GM18909 (cell line): ENCODE data around the gene DSG1.
"Not testable (repeated sequence)": the region's sequence is repeated elsewhere in the genome, so short reads cannot be mapped to it uniquely, and the experiment has no call there.

Experiments used
- ATAC-seq: cut with Tn5 transposase; IDR thresholded peaks from one replicate; pipeline ENCODE4 v1.9.1; 2021; ENCODE audit warnings: mild to moderate bottlenecking; ENCODE audit not compliant: unreplicated experiment, poor library complexity

Gene DSG1

GRCh38 chr18:31317860-31318259, at the start of gene DSG1:
Gene DSG1 (plus strand): TSS chr18:31318160. CDS start chr18:31318301, 141 bp downstream.
- ATAC-seq: no peak

- ATAC-seq: no peak
Observed at GRCh38 chr18:31268985-31269406, 49.0 kb upstream of the DSG1 start.

- ATAC-seq: no peak
Observed at GRCh38 chr18:31269566-31269965, 48.4 kb upstream of the DSG1 start.

GRCh38 chr18:31270578-31270977, 47.4 kb upstream of the DSG1 start:
- no peak for ATAC-seq

- no peak for ATAC-seq
Observed at GRCh38 chr18:31273812-31274527, 44.0 kb upstream of the DSG1 start.

- no peak for ATAC-seq
Observed at GRCh38 chr18:31274931-31275330, 43.0 kb upstream of the DSG1 start.

GRCh38 chr18:31275722-31276463, 42.1 kb upstream of the DSG1 start:
- no peak for ATAC-seq

GRCh38 chr18:31278609-31279071, 39.3 kb upstream of the DSG1 start:
- ATAC-seq: no peak

GRCh38 chr18:31280502-31280901, 37.5 kb upstream of the DSG1 start:
- ATAC-seq: no peak

GRCh38 chr18:31281437-31281836, 36.5 kb upstream of the DSG1 start:
- ATAC-seq: no peak

- not testable (repeated sequence) for ATAC-seq
Observed at GRCh38 chr18:31289446-31289845, 28.5 kb upstream of the DSG1 start.

- no peak for ATAC-seq
Observed at GRCh38 chr18:31291688-31292087, 26.3 kb upstream of the DSG1 start.

- ATAC-seq: no peak
Observed at GRCh38 chr18:31294199-31294747, 23.7 kb upstream of the DSG1 start.

GRCh38 chr18:31297248-31297647, 20.7 kb upstream of the DSG1 start:
- ATAC-seq: no peak

GRCh38 chr18:31301201-31301655, 16.7 kb upstream of the DSG1 start:
- ATAC-seq: no peak

GRCh38 chr18:31302991-31303390, 15.0 kb upstream of the DSG1 start:
- no peak for ATAC-seq

GRCh38 chr18:31303771-31304170, 14.2 kb upstream of the DSG1 start:
- no peak for ATAC-seq

- ATAC-seq: no peak
Observed at GRCh38 chr18:31309115-31309514, 8.8 kb upstream of the DSG1 start.

GRCh38 chr18:31316974-31317373, 986 bp upstream of the DSG1 start:
- ATAC-seq: no peak

GRCh38 chr18:31321719-31322118, 3.8 kb downstream of the DSG1 start:
- no peak for ATAC-seq

- no peak for ATAC-seq
Observed at GRCh38 chr18:31325051-31325450, 7.1 kb downstream of the DSG1 start.
